ENCODE measurements around the gene SLC12A1. TPM values are rescaled to one million over a fixed set of nuclear protein-coding genes. Genes with fewer than 3 reads are reported as not detected.

SLC12A1 gene
- total RNA-seq, 1 experiment from 2014 or later = 0.15 TPM

GRCh38 chr15:48190932-48191573 lies 15.0 kb upstream of the SLC12A1 start (continued):
- TF ChIP-seq ATF2 (CRISPR knock-in tag; IDR thresholded peaks at IDR 0.05; ENCODE audit: borderline replicate concordance, low read depth) = no peak
- TF ChIP-seq SMAD3 (CRISPR knock-in tag; IDR thresholded peaks at IDR 0.05; ENCODE audit: borderline replicate concordance) = peak; percentile 94
- TF ChIP-seq MYBL2 (CRISPR knock-in tag; IDR thresholded peaks at IDR 0.05) = peak; percentile 75
- peak; percentile 97 for TF ChIP-seq ARID4B (CRISPR knock-in tag; IDR thresholded peaks at IDR 0.05; ENCODE audit: borderline replicate concordance)
- peak; percentile 57 for TF ChIP-seq CREM (CRISPR knock-in tag; IDR thresholded peaks at IDR 0.05)
- TF ChIP-seq ZSCAN18 (CRISPR knock-in tag; IDR thresholded peaks at IDR 0.05) = 0 out of 2 replicates have a peak, but pooled peaks have one; percentile 57
- peak; percentile 97 for TF ChIP-seq FOXP4 (CRISPR knock-in tag; IDR thresholded peaks at IDR 0.05)
- TF ChIP-seq NFE2L1 (CRISPR knock-in tag; IDR thresholded peaks at IDR 0.05) = peak; percentile 90
- 0 out of 2 replicates have a peak, but pooled peaks have one; percentile 70 for TF ChIP-seq TP53 (CRISPR knock-in tag; IDR thresholded peaks at IDR 0.05)
- no peak for TF ChIP-seq MXD4 (CRISPR knock-in tag; IDR thresholded peaks at IDR 0.05; ENCODE audit: borderline replicate concordance)
- TF ChIP-seq E2F5 (CRISPR knock-in tag; IDR thresholded peaks at IDR 0.05) = 0 out of 2 replicates have a peak, but pooled peaks have one; percentile 46
- no peak for TF ChIP-seq ZNF425 (CRISPR knock-in tag; conservative IDR thresholded peaks at IDR 0.05)
- TF ChIP-seq IRF1 (CRISPR knock-in tag; IDR thresholded peaks at IDR 0.05) = peak; percentile 78; the same call in 1 of the 2 replicates
- no peak for TF ChIP-seq FOXJ3 (CRISPR knock-in tag; IDR thresholded peaks at IDR 0.05; ENCODE audit: borderline replicate concordance)
- TF ChIP-seq JUN (CRISPR knock-in tag; IDR thresholded peaks at IDR 0.05) = peak; percentile 90
- TF ChIP-seq TEAD1 (CRISPR knock-in tag; IDR thresholded peaks at IDR 0.05) = peak; percentile 95
- 0 out of 2 replicates have a peak, but pooled peaks have one; percentile 59 for TF ChIP-seq ZBTB21 (CRISPR knock-in tag; IDR thresholded peaks at IDR 0.05; ENCODE audit: borderline replicate concordance)
- TF ChIP-seq JAZF1 (CRISPR knock-in tag; IDR thresholded peaks at IDR 0.05) = no peak
- no peak for TF ChIP-seq ZNF281 (CRISPR knock-in tag; IDR thresholded peaks at IDR 0.05)
- TF ChIP-seq RORB (CRISPR knock-in tag; IDR thresholded peaks at IDR 0.05) = no peak
- no peak for TF ChIP-seq NR3C1 (CRISPR knock-in tag; conservative IDR thresholded peaks at IDR 0.05; ENCODE audit: low read depth)
- TF ChIP-seq ZNF232 (CRISPR knock-in tag; IDR thresholded peaks at IDR 0.05) = peak; percentile 87; the same call in 1 of the 2 replicates

Data from WTC11 (cell line).